Neural crest cell (in vitro differentiated cells): Measurements from ENCODE around the gene CIPC. TPM values are rescaled to one million over a fixed set of nuclear protein-coding genes. Genes with fewer than 3 reads are reported as not detected.

ENCODE experiments used
- DNase-seq: peaks from one replicate; pipeline ENCODE4 v3.0.0; 2021; ENCODE audit warnings: low read depth, mixed read lengths, low spot score
- H3K27ac Mint-ChIP-seq: one replicate; pipeline ENCODE4 v1.8.0; 2021; ENCODE audit warnings: mild to moderate bottlenecking, mixed read lengths; ENCODE audit not compliant: unreplicated experiment
- H3K27me3 Mint-ChIP-seq: 2 replicates; pipeline ENCODE4 v1.8.0; 2021; ENCODE audit warnings: low read depth, mild to moderate bottlenecking, mixed read lengths
- H3K36me3 Mint-ChIP-seq: 2 replicates; pipeline ENCODE4 v1.8.0; 2021; ENCODE audit warnings: low read depth, mild to moderate bottlenecking, mixed read lengths
- H3K4me1 Mint-ChIP-seq: 2 replicates; pipeline ENCODE4 v1.8.0; 2021; ENCODE audit warnings: mixed read lengths
- H3K4me3 Mint-ChIP-seq: one replicate; pipeline ENCODE4 v1.8.0; 2021; ENCODE audit warnings: mild to moderate bottlenecking, mixed read lengths
- H3K9me3 Mint-ChIP-seq: 2 replicates; pipeline ENCODE4 v1.8.0; 2021; ENCODE audit warnings: mixed read lengths
- total RNA-seq: library from RNA; stranded (reverse); gene quantifications from 2 replicates; pipeline ENCODE4 v1.2.1, GENCODE V29; 2021
- TF ChIP-seq, protein P1 (sequence below): fragments of 200-600 bp; sonication (generic); conservative IDR thresholded peaks from 2 replicates; pipeline ENCODE4 v1.5.0; 2021; ENCODE audit warnings: antibody characterized with exemption, mild to moderate bottlenecking

Gene CIPC
- total RNA-seq, 1 donor from 2014 or later = 28.7 TPM

- Mint-ChIP-seq H3K36me3 (no peaks in the 10 kb centered on the region), H3K27me3 (no peaks in the 10 kb centered on the region), H3K4me1 (peaks cover 43% of the 10 kb centered on the region), H3K9me3 (no peaks in the 10 kb centered on the region), H3K27ac (no peak overlapping the region), H3K4me3 (no peak overlapping the region)
- DNase-seq = no peak
- TF ChIP-seq, protein P1, sequence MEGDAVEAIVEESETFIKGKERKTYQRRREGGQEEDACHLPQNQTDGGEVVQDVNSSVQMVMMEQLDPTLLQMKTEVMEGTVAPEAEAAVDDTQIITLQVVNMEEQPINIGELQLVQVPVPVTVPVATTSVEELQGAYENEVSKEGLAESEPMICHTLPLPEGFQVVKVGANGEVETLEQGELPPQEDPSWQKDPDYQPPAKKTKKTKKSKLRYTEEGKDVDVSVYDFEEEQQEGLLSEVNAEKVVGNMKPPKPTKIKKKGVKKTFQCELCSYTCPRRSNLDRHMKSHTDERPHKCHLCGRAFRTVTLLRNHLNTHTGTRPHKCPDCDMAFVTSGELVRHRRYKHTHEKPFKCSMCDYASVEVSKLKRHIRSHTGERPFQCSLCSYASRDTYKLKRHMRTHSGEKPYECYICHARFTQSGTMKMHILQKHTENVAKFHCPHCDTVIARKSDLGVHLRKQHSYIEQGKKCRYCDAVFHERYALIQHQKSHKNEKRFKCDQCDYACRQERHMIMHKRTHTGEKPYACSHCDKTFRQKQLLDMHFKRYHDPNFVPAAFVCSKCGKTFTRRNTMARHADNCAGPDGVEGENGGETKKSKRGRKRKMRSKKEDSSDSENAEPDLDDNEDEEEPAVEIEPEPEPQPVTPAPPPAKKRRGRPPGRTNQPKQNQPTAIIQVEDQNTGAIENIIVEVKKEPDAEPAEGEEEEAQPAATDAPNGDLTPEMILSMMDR = no peak
These were observed 35.8 kb upstream of the CIPC start for GRCh38 chr14:77062261-77062660.

DNA sequence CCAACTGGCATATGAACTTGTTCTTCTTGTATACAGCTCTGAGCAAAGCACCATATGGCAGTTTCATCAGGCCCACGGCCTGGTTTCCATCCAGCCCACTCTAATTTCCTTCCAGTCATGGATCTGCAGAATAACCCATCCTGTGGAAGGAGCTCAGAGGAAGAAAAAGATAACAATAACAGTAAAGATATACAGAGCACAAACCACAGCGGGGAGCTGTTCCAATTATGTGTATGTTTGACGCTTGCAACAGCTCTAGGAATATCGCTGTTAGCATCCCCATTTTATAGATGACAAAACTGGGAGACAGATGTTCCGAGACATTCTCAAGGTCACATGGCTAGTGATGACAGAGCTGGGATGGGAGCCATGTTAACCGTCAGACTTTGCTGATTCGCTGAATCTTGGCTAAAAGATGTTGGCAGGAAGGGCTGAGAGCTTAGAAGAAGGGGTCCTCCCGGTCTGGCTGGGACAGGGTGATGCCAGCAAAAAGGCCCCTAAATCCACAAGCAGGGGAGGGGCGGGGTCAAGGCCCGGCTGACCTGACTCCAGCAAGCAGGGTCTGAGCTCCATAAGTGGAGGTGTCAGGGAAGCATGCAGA lies 34.4 kb upstream of the CIPC start:
- Mint-ChIP-seq H3K9me3 (no peaks in the 10 kb centered on the region), H3K36me3 (no peaks in the 10 kb centered on the region), H3K4me1 (peaks cover 41% of the 10 kb centered on the region), H3K27me3 (no peaks in the 10 kb centered on the region), H3K27ac (peak overlapping the region; percentile 38), H3K4me3 (no peak overlapping the region)
- TF ChIP-seq, protein P1 = no peak
- no peak for DNase-seq

DNA sequence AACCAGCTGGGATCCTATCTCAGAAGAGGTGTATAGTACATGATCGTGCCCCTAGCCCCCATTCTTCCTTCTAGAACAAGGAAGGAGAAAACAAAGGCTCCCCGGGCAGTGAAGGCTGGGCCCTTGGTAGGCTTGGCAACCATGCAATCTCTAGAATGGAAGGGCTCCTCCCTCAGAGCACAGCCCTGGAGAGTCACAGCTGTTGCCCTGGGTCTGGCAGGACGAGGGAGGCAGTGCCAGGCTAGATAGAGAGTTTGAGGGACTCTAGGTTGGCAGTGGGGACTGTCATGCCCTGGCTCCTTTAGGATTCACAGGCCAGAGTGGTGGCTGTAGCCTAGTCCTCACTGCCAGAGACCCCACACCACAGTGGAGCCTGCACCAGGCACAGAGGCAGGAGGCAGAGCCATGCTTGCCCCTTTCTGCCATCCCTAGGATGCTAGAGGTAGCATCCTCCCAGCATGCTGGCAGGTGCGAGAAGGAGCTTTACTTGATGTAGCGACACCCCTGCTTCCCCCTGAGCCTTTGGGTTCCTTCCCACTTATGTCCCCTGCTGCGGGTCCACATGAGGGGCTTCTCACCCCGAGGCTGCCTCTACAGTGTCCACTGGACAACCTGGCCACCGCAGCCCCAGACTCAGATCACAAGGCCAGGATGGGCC lies 33.4 kb upstream of the CIPC start:
- Mint-ChIP-seq H3K36me3 (no peaks in the 10 kb centered on the region), H3K4me1 (peaks cover 31% of the 10 kb centered on the region), H3K9me3 (no peaks in the 10 kb centered on the region), H3K27me3 (no peaks in the 10 kb centered on the region), H3K4me3 (no peak overlapping the region), H3K27ac (no peak overlapping the region)
- TF ChIP-seq, protein P1 = no peak
- no peak for DNase-seq

DNA sequence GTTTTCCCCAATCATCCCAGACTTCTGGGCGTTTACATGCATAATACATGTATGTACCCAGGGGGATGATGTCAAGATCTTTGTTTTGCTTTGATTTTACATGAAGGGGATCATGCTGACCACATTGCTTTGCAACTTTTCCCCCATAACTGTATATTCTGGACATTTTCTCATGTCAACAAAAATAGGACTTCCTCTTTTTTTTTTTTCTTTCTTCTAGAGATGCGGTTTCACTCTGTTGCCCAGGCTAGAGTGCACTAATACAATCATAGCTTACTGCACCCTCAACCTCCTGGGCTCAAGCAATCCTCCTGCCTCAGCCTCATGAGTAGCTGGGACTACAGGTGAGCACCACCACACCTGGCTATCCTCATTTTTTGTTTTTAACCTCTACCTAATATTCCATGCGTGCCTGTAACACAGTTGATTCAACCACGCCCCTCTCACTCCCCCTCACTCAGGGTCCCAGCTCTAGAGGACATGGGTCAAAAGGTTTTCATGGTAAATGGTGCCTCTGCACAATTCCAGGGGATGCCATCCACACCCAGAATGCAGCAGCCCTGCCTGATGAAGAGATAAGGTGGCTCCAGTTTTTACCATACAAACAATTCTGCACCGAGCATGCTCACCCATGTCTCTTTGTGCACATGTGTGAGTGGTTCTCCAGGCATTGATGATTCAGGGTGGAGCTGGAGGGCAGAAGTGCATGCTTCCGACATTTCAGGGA lies 32.0 kb upstream of the CIPC start:
- Mint-ChIP-seq H3K9me3 (no peaks in the 10 kb centered on the region), H3K27me3 (no peaks in the 10 kb centered on the region), H3K36me3 (no peaks in the 10 kb centered on the region), H3K4me1 (peaks cover 38% of the 10 kb centered on the region), H3K4me3 (no peak overlapping the region), H3K27ac (peak overlapping the region; percentile 62)
- DNase-seq = no peak
- TF ChIP-seq, protein P1 = no peak

DNA sequence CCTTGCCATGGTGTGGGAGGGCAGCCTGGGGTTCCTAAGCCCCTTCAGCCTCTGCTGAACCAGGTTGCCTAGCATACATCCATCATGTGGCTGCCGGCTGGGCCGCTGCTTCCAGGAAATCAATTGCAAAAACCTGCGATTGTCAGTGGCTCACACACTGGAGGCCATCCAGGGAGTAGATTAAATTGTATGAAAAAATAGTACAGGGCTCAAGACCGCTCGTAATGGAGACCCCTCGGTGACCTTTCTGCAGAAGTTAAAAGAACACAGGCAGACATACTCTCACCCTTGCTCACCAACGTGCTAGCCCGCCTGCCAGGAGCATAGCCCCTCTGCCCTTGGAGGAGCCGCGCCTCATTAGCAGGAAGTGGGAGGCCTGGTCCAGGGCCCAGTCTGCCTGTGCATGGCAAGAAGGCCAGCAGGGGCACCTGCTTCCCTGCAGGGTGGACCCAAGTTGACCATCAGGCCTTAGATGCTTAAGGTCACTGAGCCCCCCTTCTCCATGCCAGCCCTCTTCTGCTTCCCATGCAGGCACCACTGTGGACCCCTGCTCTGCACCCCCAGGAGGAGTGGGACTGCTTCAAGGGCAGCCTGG lies 31.4 kb upstream of the CIPC start:
- Mint-ChIP-seq H3K4me3 (no peak overlapping the region), H3K27ac (peak overlapping the region; percentile 62), H3K27me3 (no peaks in the 10 kb centered on the region), H3K4me1 (peaks cover 38% of the 10 kb centered on the region), H3K9me3 (no peaks in the 10 kb centered on the region), H3K36me3 (no peaks in the 10 kb centered on the region)
- no peak for DNase-seq
- TF ChIP-seq, protein P1 = no peak
